ENCODE measurements around the gene GAP43.

GRCh38 chr3:115689928-115690327, 66.6 kb downstream of the GAP43 start:
- TF ChIP-seq, protein P1, sequence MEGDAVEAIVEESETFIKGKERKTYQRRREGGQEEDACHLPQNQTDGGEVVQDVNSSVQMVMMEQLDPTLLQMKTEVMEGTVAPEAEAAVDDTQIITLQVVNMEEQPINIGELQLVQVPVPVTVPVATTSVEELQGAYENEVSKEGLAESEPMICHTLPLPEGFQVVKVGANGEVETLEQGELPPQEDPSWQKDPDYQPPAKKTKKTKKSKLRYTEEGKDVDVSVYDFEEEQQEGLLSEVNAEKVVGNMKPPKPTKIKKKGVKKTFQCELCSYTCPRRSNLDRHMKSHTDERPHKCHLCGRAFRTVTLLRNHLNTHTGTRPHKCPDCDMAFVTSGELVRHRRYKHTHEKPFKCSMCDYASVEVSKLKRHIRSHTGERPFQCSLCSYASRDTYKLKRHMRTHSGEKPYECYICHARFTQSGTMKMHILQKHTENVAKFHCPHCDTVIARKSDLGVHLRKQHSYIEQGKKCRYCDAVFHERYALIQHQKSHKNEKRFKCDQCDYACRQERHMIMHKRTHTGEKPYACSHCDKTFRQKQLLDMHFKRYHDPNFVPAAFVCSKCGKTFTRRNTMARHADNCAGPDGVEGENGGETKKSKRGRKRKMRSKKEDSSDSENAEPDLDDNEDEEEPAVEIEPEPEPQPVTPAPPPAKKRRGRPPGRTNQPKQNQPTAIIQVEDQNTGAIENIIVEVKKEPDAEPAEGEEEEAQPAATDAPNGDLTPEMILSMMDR (IDR thresholded peaks at IDR 0.05; ENCODE audit: borderline replicate concordance, extremely low read depth, low read length, poor library complexity, severe bottlenecking) = no peak
- TF ChIP-seq EZH2 (IDR thresholded peaks at IDR 0.05; ENCODE audit: borderline replicate concordance, low read depth, low read length, severe bottlenecking) = no peak
